Coronary artery (tissue), 2 donors: ENCODE data around the gene CDH1.

ENCODE experiments used
- DNase-seq: peaks from one replicate; pipeline ENCODE4 v3.0.0-alpha.2; 2017; ENCODE audit warnings: low spot score
- H3K27ac ChIP-seq, 2 donors: fragments of 200-600 bp; sonication (generic); one replicate each; pipeline ENCODE4 v1.5.1; 2016 to 2019
- H3K4me3 ChIP-seq: fragments of 200-600 bp; sonication (generic); 2 replicates; pipeline ENCODE4 v1.5.1; 2016; ENCODE audit warnings: mild to moderate bottlenecking, moderate library complexity
- TF ChIP-seq, protein P1 (sequence below): fragments of 200-600 bp; sonication (generic); IDR thresholded peaks from one replicate; pipeline ENCODE4 v1.5.1; 2019; ENCODE audit warnings: antibody characterized with exemption

Gene CDH1

DNA sequence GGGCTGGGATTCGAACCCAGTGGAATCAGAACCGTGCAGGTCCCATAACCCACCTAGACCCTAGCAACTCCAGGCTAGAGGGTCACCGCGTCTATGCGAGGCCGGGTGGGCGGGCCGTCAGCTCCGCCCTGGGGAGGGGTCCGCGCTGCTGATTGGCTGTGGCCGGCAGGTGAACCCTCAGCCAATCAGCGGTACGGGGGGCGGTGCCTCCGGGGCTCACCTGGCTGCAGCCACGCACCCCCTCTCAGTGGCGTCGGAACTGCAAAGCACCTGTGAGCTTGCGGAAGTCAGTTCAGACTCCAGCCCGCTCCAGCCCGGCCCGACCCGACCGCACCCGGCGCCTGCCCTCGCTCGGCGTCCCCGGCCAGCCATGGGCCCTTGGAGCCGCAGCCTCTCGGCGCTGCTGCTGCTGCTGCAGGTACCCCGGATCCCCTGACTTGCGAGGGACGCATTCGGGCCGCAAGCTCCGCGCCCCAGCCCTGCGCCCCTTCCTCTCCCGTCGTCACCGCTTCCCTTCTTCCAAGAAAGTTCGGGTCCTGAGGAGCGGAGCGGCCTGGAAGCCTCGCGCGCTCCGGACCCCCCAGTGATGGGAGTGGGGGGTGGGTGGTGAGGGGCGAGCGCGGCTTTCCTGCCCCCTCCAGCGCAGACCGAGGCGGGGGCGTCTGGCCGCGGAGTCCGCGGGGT lies at the start of gene CDH1:
Gene CDH1 (plus strand): TSS at position 247 of the 684 bp plus-strand sequence. CDS start 124 bp downstream, at position 371.
- TF ChIP-seq, protein P1, sequence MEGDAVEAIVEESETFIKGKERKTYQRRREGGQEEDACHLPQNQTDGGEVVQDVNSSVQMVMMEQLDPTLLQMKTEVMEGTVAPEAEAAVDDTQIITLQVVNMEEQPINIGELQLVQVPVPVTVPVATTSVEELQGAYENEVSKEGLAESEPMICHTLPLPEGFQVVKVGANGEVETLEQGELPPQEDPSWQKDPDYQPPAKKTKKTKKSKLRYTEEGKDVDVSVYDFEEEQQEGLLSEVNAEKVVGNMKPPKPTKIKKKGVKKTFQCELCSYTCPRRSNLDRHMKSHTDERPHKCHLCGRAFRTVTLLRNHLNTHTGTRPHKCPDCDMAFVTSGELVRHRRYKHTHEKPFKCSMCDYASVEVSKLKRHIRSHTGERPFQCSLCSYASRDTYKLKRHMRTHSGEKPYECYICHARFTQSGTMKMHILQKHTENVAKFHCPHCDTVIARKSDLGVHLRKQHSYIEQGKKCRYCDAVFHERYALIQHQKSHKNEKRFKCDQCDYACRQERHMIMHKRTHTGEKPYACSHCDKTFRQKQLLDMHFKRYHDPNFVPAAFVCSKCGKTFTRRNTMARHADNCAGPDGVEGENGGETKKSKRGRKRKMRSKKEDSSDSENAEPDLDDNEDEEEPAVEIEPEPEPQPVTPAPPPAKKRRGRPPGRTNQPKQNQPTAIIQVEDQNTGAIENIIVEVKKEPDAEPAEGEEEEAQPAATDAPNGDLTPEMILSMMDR = no peak
- Histone ChIP-seq H3K27ac (no peak within 1 kb of the TSS), H3K4me3 (peak within 1 kb of the TSS; percentile 59)
- no peak for DNase-seq

GRCh38 chr16:68689921-68690320 lies 47.2 kb upstream of the CDH1 start:
- H3K4me3 ChIP-seq = no peak overlapping the region
- no peak overlapping the region for H3K27ac ChIP-seq
- TF ChIP-seq, protein P1 = no peak
- DNase-seq = no peak

DNA sequence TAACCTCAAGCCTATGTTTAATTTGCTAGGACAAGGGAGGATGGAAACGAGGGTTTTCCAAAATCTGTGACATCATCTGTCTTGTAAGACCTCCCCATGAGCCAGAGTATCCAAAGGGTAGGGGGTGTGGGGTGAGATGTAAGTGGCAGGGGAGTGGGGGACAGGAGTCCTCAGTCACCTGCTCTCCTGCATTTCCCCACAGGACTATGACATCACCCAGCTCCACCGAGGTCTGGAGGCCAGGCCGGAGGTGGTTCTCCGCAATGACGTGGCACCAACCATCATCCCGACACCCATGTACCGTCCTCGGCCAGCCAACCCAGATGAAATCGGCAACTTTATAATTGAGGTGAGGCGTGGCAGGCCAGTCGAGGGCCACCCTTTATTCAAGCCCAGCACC lies 41.5 kb upstream of the CDH1 start:
- DNase-seq = no peak
- TF ChIP-seq, protein P1 = no peak
- H3K27ac ChIP-seq = no peak overlapping the region
- no peak overlapping the region for H3K4me3 ChIP-seq

GRCh38 chr16:68696514-68696913 lies 40.6 kb upstream of the CDH1 start:
- Histone ChIP-seq H3K27ac (no peak overlapping the region), H3K4me3 (no peak overlapping the region)
- TF ChIP-seq, protein P1 = no peak
- no peak for DNase-seq

DNA sequence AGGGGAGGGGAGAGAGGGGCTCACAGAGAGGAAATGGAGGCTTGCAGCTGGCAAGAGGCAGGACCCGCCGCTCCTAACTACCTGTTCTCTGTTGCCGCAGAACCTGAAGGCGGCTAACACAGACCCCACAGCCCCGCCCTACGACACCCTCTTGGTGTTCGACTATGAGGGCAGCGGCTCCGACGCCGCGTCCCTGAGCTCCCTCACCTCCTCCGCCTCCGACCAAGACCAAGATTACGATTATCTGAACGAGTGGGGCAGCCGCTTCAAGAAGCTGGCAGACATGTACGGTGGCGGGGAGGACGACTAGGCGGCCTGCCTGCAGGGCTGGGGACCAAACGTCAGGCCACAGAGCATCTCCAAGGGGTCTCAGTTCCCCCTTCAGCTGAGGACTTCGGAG lies 39.0 kb upstream of the CDH1 start:
- TF ChIP-seq, protein P1 = no peak
- Histone ChIP-seq H3K27ac (no peak overlapping the region), H3K4me3 (no peak overlapping the region)
- no peak for DNase-seq

DNA sequence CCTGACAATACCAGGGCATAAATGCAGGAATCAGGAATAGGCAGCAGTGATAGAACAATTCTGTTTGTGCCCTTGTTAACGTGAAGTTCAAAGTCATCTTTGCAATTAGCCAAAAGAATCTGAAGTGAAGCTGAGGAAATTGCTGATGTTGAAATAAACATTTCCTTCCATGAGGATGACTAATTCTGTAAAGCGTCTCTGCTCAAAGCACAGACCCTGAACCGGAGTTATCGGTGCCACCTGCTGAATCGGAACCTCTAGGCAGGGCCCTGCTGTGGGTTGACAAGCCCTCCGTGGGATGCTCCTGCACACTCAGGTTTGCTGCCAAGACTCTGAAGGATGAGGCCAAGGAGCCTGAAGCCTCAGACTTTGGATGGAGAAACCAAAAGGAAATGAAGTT lies 37.0 kb upstream of the CDH1 start:
- Histone ChIP-seq H3K4me3 (no peak overlapping the region), H3K27ac (no peak overlapping the region)
- TF ChIP-seq, protein P1 = no peak
- DNase-seq = no peak

GRCh38 chr16:68700831-68701230 lies 36.3 kb upstream of the CDH1 start:
- Histone ChIP-seq H3K4me3 (no peak overlapping the region), H3K27ac (no peak overlapping the region)
- no peak for DNase-seq
- TF ChIP-seq, protein P1 = no peak
